Body of pancreas (tissue), 4 donors: Measurements from ENCODE around the gene ARHGEF39.

Source experiments
- CTCF ChIP-seq, 7 experiments: fragments of 450-650 bp in 4 of 7; fragments of 200-600 bp in 3 of 7; sonication (generic) in 3 of 7; IDR thresholded peaks; one replicate each; pipeline ENCODE4 v1.5.1; 2016 to 2019; ENCODE audit warnings: antibody characterized with exemption in 7 of 7
- POLR2A ChIP-seq, 3 donors: fragments of 450-650 bp; IDR thresholded peaks; one replicate each; pipeline ENCODE4 v1.6.1; 2016; ENCODE audit warnings: antibody characterized with exemption in 3 of 3, mild to moderate bottlenecking in 2 of 3

GRCh38 chr9:35684921-35685320 lies 19.9 kb upstream of the ARHGEF39 start:
- no peak for TF ChIP-seq CTCF (IDR thresholded peaks at IDR 0.05)
- no peak for TF ChIP-seq POLR2A (IDR thresholded peaks at IDR 0.05)
